NCI-H2081 (cell line): ENCODE data around the gene PTPN3.
"Not testable (repeated sequence)": the region's sequence is repeated elsewhere in the genome, so short reads cannot be mapped to it uniquely, and the experiment has no call there.

Experiments used
- DNase-seq, 2 experiments: peaks; one replicate each; lab custom pipeline; 2025; lab: John Stamatoyannopoulos, UW

Gene PTPN3

GRCh38 chr9:109391176-109391575 is 106.9 kb downstream of the PTPN3 start:
- DNase-seq = no peak

DNA sequence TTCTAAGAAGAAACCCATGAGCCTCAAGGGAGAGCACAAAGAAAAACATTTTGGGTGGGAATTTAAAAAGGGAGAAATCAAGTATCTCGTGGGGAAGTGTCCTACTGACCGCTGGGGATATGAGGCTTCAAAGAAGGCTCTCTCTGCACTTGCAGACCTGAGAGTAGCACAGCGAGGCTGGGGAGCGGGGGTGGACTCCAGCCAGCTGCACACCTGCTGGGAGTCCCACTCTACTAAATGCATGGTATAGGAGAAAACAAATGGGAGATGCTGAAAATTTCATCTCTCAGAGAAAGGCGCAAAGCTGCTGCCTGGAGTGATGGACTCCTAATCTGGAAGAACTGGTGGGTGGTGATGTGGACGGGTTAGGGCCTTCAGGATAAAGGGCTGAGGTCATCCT is 110.3 kb downstream of the PTPN3 start:
- DNase-seq = no peak

- DNase-seq = no peak
Observed at GRCh38 chr9:109387206-109387605, 110.9 kb downstream of the PTPN3 start.

- no peak for DNase-seq
Observed at GRCh38 chr9:109385499-109385898, 112.6 kb downstream of the PTPN3 start.

DNA sequence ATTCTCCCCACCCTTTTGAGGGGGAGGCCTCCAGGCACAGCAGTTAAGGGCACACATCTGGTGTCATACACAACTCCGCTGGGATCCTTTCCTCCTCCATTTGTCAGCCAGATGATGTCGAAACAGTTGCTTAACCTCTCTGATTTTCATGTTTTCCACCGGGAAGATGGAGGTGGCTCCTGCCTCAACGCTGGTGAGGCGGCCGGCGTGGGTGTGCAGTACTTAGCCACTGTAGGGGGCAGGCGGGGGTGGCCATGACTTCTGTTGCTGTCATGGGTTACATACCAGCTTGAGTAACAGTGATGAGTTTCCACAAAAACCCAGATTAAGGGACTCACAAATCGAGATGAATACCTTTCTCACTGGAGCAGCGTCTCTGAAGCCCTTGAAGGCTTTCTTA is 114.2 kb downstream of the PTPN3 start:
- no peak for DNase-seq

- DNase-seq = no peak
Observed at GRCh38 chr9:109383356-109383755, 114.8 kb downstream of the PTPN3 start.

DNA sequence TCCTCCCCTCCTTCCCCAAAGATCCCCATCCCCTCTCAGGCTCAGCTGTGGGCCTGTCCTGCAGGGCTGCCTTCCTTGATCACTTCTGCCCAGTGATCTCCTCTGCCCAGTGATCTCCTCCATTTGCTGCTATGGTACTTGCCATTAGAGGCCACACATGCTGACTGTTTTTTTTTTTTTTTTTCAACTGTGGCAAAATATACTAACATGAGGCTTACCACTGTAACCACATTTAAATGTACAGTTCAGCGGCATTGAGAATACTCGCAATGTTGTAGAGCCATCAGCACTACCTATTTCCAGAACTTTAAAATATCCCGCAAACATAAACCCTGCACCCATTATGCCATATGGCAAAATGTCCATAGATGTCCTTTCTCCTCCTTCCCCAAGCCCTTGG is 115.5 kb downstream of the PTPN3 start:
- DNase-seq = no peak

GRCh38 chr9:109382182-109382581 is 115.9 kb downstream of the PTPN3 start:
- DNase-seq = no peak

- DNase-seq = no peak
Observed at GRCh38 chr9:109381011-109381729, 116.9 kb downstream of the PTPN3 start.

DNA sequence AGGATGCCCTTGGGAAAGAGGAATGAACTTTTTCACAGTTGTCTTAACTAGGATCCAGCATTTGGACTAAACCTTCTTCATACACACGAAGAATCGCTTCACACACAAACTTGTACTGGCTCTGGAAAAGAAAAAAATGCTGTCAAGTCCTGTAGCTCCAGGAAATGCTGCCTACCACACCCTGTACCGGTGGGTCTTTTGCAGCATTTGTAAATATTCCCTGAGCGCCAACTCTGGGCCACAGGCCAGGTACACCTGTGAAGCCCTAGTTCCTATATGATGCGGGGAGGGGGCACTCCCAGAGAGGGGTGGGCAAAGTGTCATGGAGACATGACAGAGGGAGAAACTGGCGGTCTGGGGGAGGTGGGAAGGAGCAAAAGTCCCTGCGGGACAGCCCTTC is 118.6 kb downstream of the PTPN3 start:
- peak in 1 of 2 experiments; percentile 6 for DNase-seq

DNA sequence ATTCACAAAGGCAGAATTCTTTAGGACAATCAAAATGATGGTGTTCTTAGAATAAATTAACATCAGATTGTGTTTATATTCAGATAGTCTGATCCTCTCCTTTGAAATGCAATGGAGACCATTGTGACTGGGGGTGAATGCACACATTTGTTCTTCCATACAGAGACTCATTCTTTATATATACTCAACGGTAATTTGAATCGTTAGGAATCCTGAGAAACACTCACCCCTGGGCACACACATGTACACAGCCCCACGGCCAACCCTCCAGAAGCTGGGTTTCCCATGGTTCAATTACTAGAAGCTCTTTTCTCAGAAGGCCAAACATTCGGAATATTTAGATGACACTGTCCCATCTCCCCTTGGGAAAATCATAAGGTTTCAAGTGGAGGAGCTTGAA is 119.8 kb downstream of the PTPN3 start:
- DNase-seq = no peak

DNA sequence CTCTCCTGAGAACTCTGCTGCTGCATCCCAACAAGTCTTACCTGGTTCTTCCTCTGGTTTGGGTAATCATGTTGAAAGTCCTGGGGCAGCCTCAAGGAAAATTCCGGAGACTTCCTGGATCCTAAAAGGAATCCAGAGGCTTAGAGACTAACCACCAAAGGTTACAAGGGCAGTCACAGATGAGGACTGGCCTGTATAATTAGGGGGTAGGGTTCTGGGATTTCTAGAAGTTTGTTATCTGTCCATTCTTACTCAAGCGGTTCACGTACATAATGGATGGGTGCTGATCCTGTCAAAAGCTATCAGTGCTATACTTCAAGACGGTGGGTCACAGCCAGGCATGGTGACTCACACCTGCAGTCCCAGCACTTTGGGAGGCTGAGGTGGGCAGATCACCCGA is 125.9 kb downstream of the PTPN3 start:
- DNase-seq = no peak

DNA sequence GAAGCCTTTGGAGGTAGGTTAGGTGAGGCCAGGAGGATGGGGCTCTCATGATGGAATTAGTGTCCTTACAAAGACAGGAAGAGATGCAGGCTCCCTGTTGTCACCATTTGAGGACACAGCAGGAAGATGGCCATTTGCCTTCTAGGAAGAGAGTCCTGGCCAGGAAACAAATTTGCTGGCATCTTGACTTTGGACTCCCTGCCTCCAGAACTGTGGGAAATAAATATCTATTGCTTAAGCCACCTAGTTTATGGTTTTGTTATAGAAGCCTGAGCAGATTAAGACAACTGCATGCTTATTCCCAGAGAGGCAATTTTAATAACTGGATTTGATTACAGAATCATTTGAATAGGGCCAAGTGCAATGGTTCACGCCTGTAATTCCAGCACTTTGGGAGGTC is 126.7 kb downstream of the PTPN3 start:
- DNase-seq = no peak

- DNase-seq = no peak
Observed at GRCh38 chr9:109369285-109369684, 128.8 kb downstream of the PTPN3 start.

DNA sequence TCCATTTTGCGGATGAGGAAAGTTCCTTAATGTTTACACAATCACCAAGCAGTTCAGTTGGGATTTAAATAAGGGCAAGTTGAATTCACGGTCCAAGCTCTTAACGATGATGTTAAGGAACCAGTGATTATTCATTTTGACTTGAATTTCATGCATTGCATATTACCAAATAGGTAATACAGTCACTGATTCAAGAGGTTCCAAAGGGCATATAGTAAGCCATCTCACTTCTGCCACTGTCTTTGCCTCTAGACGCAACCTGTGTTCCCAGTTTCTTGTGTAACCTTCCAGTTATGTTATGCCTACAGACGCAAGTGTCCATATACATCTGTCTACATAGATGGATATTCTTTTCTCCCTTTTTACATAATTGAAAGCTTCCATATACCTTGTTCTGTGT is 137.3 kb downstream of the PTPN3 start:
- no peak for DNase-seq

DNA sequence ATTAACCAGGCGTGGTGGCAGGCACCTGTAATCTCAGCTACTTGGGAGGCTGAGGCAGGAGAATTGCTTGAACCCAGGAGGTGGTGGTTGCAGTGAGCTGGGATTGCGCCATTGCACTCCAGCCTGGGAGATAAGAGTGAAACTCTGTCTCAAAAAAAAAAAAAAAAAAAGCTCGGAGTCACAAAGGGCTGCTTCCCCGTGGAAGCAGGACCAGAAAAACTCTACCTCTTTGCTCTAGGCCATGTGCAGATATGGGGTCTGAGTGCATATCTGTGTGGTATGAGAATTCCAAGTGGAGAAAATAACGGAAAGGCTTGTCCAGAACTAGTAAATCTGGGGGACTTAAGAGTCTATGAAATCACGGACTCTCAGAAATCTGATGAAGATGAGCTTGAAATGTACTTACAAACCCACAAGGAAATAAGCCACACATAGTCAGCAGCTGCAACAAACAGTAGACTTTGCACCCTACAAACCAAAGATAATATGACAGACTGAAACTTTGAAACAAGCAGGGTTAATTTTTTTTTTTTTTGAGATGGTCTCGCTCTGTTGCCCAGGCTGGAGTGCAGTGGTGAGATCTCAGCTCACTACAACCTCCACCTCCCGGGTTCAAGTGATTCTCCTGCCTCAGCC is 139.0 kb downstream of the PTPN3 start:
- not testable (repeated sequence) for DNase-seq

DNA sequence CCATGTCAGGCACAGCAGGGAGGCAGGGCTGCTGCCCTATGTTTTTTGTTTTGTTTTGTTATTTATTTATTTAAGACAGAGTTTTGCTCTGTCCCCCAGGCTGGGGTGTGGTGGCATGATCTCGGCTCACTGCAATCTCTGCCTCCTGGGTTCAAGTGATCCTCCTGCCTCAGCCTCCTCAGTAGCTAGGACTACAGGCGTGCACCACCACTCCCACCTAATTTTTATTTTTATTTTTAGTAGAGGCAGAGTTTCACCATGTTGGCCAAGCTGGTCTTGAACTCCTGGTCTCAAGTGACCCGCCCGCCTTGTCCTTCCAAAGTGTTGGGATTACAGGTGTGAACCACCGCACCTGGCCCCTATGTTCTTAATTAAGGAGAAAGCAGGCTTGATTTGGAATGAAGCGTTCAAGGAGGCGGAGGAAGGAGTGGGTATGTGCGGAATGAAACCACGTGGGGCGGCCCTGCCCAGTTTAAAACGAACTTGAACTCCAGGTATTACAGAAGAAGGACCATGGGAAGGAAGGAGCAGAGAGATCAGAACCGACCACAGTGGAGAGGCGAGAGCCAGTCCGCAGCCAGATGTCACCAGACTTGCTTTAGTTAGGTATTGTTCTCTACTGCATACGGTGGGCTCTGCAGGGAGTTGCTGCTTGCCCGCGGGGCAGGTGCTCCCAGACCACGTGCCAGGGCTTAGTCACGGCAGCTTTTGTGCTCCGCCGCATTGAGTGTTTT is 142.4 kb downstream of the PTPN3 start:
- no peak for DNase-seq

- no peak for DNase-seq
Observed at GRCh38 chr9:109354190-109354589, 143.9 kb downstream of the PTPN3 start.

GRCh38 chr9:109351032-109351431 is 147.1 kb downstream of the PTPN3 start:
- no peak for DNase-seq

DNA sequence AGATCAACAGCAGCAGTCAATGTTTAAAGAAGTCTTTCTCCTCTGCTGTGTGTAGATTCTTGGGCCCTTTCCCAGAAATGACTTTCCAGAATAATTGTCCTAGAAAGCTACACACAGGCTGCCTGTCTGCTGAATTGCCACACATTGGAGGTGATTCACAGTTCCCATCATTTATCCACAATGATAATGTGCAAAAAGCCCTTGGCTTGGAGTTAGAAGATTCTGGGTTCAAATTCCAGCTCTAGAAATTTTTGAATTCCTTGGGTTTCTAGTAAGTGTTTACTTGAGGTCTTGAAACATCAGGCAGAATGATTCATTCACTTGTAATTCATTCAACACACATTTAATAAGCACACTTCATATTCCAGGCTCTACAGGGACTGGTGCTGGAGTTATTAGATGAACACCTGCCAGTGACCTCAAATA is 148.7 kb downstream of the PTPN3 start:
- peak in 1 of 2 experiments; percentile 43 for DNase-seq

DNA sequence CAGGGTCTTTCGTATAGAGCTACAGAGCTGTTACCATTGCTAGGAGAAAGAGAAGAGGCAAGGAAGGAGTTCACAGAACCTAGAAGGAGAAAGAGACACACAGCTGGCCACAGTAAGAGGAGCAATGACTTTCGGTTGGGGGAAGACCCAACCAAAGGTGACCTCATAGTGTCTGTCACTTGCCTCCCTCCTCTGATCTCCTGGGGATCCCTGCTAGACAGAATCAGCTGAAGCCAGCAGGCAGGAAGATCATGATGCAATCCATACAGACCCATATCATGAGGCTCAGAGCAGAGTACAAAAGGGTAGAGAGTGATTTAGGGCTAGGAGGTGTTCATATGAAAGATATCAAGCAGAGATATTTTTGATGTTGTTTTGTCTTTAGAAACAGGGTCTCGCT is 151.2 kb downstream of the PTPN3 start:
- no peak for DNase-seq

DNA sequence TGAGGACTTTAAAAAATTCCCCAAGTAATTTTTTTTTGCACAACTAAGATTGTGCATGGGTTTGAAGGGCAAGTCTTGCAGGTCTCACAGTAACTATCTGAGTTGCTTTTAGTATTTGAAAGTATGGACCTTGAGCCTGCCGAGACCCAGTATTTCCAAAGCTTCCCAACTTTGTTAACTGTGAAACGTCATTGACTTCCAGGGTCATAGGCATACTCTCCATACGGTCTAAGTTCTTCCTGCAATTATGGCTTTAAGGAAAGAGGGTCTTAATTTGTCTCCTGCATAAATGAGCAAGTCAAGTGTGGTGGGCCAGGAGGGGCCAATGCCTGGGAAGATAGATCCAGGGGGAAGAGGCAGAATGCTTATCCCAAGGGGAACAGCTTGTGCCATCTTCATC is 153.2 kb downstream of the PTPN3 start:
- no peak for DNase-seq

DNA sequence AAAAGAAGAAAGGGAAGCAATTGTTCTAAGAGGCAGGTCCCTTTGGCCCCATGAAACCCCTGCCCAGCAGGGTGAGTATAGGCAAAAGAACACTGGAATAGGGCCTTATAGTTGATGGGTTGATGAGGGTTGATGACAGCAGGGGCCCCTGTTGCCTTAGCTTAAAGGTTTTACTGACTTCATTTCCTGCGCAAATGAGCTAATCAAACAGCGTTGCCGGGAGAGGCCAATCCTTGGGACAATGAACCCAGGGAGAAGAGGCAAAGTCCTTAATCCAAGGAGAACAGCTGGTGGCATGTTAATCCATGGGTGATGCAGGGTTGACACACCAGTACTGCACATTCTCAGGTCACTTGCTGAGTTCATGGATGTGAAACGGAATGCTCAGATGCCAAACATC is 155.2 kb downstream of the PTPN3 start:
- DNase-seq = no peak
